LNCAP (cell line): ENCODE measurements around the gene ZNF892.

Experiments used
- TF ChIP-seq, protein P1 (sequence below): fragments of 450-650 bp; IDR thresholded peaks from 2 replicates; pipeline ENCODE4 v1.5.1; 2017; ENCODE audit warnings: mild to moderate bottlenecking

ZNF892 gene

DNA sequence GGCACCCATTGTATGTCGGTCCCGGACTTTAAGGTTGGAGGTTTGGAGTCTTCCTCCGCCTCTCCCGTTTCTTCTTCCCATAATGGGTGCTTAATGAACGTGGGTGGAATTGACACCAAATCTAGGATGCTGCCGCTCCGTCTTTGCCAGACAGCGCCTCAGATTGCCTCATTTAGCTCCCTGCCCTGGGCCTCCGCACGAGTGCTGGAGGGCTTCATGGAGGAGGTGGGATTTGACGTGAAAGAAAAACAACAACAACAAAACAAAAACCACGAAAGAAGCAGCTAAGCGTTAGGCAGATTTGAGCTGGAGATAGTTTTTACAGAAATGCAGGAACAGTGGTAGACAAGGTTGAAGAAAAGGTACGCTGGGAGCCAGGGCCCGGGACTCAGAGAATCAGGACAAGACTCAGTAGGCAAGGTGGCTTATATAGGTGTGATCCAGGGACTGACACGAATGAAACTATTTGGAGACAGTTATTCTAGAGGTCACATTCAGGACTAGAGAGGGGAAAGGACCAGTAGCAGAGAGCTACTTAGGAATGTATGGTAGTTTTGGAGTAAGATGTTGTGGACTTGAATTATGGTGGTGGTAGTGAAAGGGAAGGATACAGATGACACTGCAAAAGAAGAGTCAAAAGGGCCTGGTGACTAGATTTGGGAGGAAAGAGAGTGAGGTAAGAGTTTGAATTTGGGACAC, 41.1 kb upstream of the ZNF892 start:
- TF ChIP-seq, protein P1, sequence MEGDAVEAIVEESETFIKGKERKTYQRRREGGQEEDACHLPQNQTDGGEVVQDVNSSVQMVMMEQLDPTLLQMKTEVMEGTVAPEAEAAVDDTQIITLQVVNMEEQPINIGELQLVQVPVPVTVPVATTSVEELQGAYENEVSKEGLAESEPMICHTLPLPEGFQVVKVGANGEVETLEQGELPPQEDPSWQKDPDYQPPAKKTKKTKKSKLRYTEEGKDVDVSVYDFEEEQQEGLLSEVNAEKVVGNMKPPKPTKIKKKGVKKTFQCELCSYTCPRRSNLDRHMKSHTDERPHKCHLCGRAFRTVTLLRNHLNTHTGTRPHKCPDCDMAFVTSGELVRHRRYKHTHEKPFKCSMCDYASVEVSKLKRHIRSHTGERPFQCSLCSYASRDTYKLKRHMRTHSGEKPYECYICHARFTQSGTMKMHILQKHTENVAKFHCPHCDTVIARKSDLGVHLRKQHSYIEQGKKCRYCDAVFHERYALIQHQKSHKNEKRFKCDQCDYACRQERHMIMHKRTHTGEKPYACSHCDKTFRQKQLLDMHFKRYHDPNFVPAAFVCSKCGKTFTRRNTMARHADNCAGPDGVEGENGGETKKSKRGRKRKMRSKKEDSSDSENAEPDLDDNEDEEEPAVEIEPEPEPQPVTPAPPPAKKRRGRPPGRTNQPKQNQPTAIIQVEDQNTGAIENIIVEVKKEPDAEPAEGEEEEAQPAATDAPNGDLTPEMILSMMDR: no peak

DNA sequence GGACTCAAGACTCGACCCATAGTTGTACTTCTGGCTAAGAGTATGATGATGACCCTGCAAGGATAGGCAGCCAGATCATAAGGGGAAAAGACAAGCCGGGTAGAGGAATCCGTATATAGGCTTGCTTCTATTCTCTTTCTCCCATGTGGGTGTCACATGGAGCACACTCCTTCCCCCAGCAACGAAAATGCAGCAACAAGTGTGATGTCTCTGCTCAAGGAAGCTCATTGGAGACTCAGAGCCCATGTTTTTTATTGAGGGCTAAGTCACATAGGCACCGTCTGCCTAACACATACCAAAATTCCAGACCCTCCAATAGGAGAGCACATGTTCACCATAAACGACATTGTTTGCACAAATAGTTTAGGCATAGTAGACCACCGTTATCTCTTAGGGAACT, 35.4 kb upstream of the ZNF892 start:
- TF ChIP-seq, protein P1: no peak

DNA sequence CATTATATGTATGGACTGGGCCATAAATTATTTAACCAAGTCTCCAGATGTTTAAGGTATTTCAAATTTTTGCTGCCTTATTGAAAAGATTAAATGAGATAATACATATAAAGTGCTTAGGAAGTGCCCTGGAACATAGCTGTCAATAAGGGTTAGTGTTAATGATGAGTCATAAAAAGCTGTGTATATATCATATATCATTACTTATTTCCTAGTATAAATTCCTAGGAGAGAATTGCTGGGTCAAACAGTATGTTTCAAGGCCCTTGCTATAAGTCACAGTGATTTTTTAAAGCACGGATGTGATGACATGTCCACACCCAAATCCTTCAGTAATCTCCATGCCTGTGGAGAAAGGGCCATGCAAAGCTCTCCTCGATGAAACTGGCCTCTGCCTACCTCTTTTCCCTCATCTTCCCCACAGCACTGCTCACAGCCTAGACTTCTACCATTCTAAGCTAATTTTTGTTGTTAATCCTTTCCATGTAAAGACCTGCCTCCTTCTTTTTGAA, 33.2 kb upstream of the ZNF892 start:
- TF ChIP-seq, protein P1: no peak

DNA sequence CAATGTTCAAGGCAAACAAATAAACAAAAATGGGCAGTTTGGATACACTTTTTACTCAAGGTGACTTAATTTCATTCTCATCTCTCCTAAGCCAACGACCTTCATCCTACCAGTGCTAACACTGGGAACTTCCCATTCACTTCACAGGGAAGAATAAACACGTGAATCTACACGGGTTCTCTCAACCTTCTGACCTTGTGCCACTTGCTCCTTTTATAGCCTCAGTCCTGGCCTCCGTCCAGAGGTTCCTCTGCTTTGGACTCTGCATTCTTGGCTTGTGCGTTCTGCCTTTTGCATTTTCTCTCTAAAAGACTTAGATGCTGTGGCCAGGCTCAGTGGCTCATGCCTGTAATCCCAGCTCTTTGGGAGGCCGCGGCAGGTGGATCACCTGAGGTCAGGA, 27.9 kb upstream of the ZNF892 start:
- TF ChIP-seq, protein P1: no peak

DNA sequence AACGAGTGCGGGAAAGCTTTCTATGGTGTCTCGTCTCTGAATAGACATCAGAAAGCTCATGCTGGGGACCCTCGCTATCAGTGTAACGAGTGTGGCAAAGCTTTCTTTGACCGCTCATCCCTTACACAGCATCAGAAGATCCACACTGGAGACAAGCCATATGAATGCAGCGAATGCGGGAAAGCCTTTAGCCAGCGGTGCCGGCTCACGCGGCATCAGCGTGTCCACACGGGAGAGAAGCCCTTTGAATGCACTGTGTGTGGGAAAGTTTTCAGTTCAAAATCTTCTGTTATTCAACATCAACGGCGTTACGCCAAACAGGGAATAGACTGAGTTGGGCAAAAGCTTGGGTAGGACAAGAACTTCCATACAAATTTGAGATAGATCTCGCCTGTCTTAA, 25.5 kb upstream of the ZNF892 start:
- TF ChIP-seq, protein P1: no peak

DNA sequence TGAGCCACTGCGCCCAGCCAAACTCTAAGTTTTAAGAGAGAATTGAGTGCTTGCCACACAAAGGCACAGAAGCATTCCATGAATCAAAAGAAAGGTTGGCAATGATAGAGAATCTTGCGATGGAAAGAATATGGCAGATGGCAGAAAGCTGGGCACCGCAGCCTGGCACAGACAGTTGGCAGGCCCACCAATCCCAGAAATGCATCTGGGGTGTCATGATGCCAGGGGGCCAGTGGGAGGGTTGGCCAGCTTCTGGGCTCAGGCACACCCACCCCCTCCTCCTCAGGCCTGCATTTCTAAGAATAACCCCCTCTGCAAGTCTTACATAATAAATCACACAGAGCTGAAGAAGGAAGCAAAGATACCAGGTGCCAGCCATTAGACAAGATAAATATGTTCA, 22.1 kb upstream of the ZNF892 start:
- TF ChIP-seq, protein P1: no peak

DNA sequence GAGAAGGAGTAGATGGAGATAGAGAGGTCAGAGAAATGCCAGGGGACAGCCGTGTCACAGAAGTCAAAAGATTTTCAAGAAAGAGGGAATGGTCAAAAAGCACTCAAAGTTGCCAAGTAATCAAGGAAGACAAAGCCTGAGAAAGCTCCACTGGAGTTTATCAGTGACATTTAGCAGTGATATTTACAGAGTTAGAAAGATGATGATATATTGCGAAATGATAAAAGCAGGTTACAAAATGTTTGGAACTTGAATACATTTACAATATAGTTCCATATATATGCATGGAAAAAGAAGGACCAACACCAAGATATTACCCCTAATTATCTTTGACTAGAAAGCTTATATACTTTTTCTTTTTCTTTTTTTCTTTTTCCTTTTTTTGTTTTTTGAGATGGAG, 21.3 kb upstream of the ZNF892 start:
- TF ChIP-seq, protein P1: no peak

DNA sequence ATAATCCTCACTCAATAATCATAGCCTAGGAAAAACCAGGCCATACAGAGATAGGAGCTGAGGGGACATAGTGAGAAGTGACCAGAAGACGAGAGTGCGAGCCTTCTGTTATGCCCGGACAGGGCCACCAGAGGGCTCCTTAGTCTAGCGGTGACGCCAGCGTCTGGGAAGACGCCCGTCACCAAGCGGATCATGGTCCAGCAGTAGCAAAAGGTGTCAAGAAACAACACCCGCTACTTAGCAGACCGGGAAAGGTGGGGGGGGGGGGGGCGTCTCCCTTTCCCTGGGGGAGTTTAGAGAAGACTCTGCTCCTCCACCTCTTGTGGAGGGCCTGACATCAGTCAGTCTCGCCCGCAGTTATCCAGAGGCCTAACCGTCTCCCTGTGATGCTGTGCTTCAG, 14.4 kb upstream of the ZNF892 start:
- TF ChIP-seq, protein P1: peak; percentile 56
